Gastrocnemius medialis (tissue), 4 donors: ENCODE measurements around the gene MAST2.

Experiments
- CTCF ChIP-seq, 5 experiments: fragments of 450-650 bp in 3 of 5; fragments of 200-600 bp in 2 of 5; sonication (generic) in 2 of 5; IDR thresholded peaks in 4 of 5; conservative IDR thresholded peaks in 1 of 5; 1 replicate in 4 of 5; 2 replicates in 1 of 5; pipeline ENCODE4 v1.5.1; 2016 to 2019; ENCODE audit warnings: antibody characterized with exemption in 5 of 5, mild to moderate bottlenecking in 3 of 5, moderate library complexity in 3 of 5
- POLR2A ChIP-seq, 2 donors: fragments of 450-650 bp; IDR thresholded peaks; one replicate each; pipeline ENCODE4 v1.6.1; 2017; ENCODE audit warnings: antibody characterized with exemption in 2 of 2, mild to moderate bottlenecking in 2 of 2, moderate library complexity in 2 of 2

GRCh38 chr1:45863218-45863617 lies 59.8 kb downstream of the MAST2 start:
- TF ChIP-seq CTCF (IDR thresholded peaks at IDR 0.05 in 4 of 5, conservative IDR thresholded peaks at IDR 0.05 in 1 of 5): no peak
- TF ChIP-seq POLR2A (IDR thresholded peaks at IDR 0.05): no peak
